ENCODE data around the gene ANKS6.
A peak's percentile ranks its signal among the peaks of the same experiment; 100 is the strongest.

DNA sequence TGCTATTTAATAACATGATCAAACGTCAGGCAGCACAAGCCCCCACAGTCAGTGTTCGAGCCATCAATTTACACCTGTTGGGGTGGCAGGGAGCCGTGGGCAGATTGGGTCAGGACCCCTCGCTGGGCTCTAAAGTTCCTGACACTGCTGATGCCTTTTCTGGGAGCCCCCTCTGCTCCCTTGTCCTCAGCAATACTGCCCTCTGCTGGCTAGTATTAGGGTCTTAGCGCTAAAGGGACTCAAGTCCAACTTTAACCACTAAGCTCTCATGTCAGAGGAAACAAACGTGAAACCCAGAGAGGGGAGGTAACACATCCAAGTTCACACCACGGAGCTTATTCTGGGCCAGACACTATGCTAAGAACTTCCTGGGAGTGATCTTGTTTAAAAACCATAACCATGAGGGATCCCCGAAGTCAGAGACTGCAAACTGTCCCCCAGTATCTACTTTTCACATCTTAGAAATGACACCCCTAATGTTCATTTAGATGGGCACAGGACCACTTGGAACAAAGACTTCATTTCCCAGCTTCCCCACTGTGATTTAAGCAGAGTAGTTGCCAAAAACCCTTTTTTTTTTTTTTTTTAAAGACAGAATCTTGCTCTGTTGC, 20.4 kb downstream of the ANKS6 start:
- TF ChIP-seq, protein P1, sequence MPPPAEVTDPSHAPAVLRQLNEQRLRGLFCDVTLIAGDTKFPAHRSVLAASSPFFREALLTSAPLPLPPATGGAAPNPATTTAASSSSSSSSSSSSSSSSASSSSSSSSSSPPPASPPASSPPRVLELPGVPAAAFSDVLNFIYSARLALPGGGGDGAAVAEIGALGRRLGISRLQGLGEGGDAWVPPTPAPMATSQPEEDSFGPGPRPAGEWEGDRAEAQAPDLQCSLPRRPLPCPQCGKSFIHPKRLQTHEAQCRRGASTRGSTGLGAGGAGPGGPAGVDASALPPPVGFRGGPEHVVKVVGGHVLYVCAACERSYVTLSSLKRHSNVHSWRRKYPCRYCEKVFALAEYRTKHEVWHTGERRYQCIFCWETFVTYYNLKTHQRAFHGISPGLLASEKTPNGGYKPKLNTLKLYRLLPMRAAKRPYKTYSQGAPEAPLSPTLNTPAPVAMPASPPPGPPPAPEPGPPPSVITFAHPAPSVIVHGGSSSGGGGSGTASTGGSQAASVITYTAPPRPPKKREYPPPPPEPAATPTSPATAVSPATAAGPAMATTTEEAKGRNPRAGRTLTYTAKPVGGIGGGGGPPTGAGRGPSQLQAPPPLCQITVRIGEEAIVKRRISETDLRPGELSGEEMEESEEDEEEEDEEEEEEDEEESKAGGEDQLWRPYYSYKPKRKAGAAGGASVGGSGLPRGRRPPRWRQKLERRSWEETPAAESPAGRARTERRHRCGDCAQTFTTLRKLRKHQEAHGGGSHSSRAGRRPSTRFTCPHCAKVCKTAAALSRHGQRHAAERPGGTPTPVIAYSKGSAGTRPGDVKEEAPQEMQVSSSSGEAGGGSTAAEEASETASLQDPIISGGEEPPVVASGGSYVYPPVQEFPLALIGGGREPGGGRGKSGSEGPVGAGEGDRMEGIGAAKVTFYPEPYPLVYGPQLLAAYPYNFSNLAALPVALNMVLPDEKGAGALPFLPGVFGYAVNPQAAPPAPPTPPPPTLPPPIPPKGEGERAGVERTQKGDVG (CRISPR knock-in tag; IDR thresholded peaks at IDR 0.05): no peak
- TF ChIP-seq SP1 (IDR thresholded peaks at IDR 0.05; ENCODE audit: low read depth, low read length) (no peak), POLR2A (IDR thresholded peaks at IDR 0.05; ENCODE audit: low read depth, low read length) (no peak), POLR2AphosphoS5 (IDR thresholded peaks at IDR 0.05; ENCODE audit: low read length) (no peak), NR2C2 (IDR thresholded peaks at IDR 0.05; ENCODE audit: borderline replicate concordance, control insufficient read depth, insufficient read length, low read depth) (no peak), EZH2 (IDR thresholded peaks at IDR 0.05; ENCODE audit: borderline replicate concordance, control insufficient read depth, low read depth, low read length) (no peak), KLF5 (IDR thresholded peaks at IDR 0.05; ENCODE audit: partially characterized antibody) (no peak)
- TF ChIP-seq, protein P2, sequence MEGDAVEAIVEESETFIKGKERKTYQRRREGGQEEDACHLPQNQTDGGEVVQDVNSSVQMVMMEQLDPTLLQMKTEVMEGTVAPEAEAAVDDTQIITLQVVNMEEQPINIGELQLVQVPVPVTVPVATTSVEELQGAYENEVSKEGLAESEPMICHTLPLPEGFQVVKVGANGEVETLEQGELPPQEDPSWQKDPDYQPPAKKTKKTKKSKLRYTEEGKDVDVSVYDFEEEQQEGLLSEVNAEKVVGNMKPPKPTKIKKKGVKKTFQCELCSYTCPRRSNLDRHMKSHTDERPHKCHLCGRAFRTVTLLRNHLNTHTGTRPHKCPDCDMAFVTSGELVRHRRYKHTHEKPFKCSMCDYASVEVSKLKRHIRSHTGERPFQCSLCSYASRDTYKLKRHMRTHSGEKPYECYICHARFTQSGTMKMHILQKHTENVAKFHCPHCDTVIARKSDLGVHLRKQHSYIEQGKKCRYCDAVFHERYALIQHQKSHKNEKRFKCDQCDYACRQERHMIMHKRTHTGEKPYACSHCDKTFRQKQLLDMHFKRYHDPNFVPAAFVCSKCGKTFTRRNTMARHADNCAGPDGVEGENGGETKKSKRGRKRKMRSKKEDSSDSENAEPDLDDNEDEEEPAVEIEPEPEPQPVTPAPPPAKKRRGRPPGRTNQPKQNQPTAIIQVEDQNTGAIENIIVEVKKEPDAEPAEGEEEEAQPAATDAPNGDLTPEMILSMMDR (IDR thresholded peaks at IDR 0.05 in 2 of 3, conservative IDR thresholded peaks at IDR 0.05 in 1 of 3; ENCODE audit: control insufficient read depth in 2 of 3, extremely low read depth in 1 of 3, insufficient read depth in 1 of 3, low read depth in 3 of 3, low read length in 3 of 3): peak; percentile 76 to 79 (median 76)
